K562 (cell line): ENCODE data around the gene EMID1. TPM values are rescaled to one million over a fixed set of nuclear protein-coding genes. Genes with fewer than 3 reads are reported as not detected.
A peak's percentile ranks its signal among the peaks of the same experiment; 100 is the strongest.

Source experiments
- CBFB ChIP-seq: sonication (generic); formaldehyde crosslinking; IDR thresholded peaks from 2 replicates; pipeline ENCODE4 v1.4.0; 2020; ENCODE audit warnings: mild to moderate bottlenecking, missing genetic modification reagents
- CHD2 ChIP-seq: IDR thresholded peaks from 2 replicates; pipeline ENCODE4 v1.6.1; 2011; ENCODE audit warnings: low read depth, low read length
- DACH1 ChIP-seq: fragments of 450-650 bp; IDR thresholded peaks from 2 replicates; pipeline ENCODE4 v1.6.1; 2018; ENCODE audit not compliant: partially characterized antibody
- FOSL1 ChIP-seq: fragments of 200-800 bp; sonication (Bioruptor generic); conservative IDR thresholded peaks from 2 replicates; pipeline ENCODE4 v1.6.1; 2016; ENCODE audit warnings: missing genetic modification characterization, missing compliant biosample characterization
- HLTF ChIP-seq: fragments of 450-650 bp; IDR thresholded peaks from 2 replicates; pipeline ENCODE4 v1.6.1; 2016
- MBD2 ChIP-seq: sonication (generic); IDR thresholded peaks from 2 replicates; pipeline ENCODE4 v1.6.1; 2016; ENCODE audit warnings: low read depth, borderline replicate concordance
- SMARCA5 ChIP-seq: fragments of 450-650 bp; IDR thresholded peaks from 2 replicates; pipeline ENCODE4 v1.6.1; 2016
- SMARCB1 ChIP-seq: IDR thresholded peaks from 2 replicates; pipeline ENCODE4 v1.6.1; 2011; ENCODE audit warnings: improper control_type of control experiment, low read depth; ENCODE audit not compliant: insufficient read length
- SRSF1 ChIP-seq: fragments of 200-400 bp; formaldehyde crosslinking; IDR thresholded peaks from 2 replicates; pipeline ENCODE4 v1.6.1; 2017; ENCODE audit warnings: mild to moderate bottlenecking, low read depth, low read length, moderate library complexity
- TEAD4 ChIP-seq, 2 experiments: sonication (generic) in 1 of 2; formaldehyde crosslinking in 1 of 2; IDR thresholded peaks; 2 replicates each; pipeline versions ENCODE4 v1.6.1 to v1.8.0; 2012 to 2022; ENCODE audit warnings: borderline replicate concordance in 1 of 2, inconsistent platforms in 1 of 2, low read length in 1 of 2, mild to moderate bottlenecking in 1 of 2, missing genetic modification reagents in 1 of 2
- XRCC3 ChIP-seq: fragments of 450-650 bp; IDR thresholded peaks from 2 replicates; pipeline ENCODE4 v1.6.1; 2017; ENCODE audit warnings: mild to moderate bottlenecking, moderate library complexity
- ZNF408 ChIP-seq: fragments of 250-450 bp; sonication (Bioruptor Pico); IDR thresholded peaks from 2 replicates; pipeline ENCODE4 v1.4.0; 2020; ENCODE audit warnings: low read depth, mild to moderate bottlenecking, moderate library complexity
- ZNF586 ChIP-seq: fragments of 450-650 bp; formaldehyde crosslinking; conservative IDR thresholded peaks from 2 replicates; pipeline ENCODE4 v1.4.0; 2020; ENCODE audit warnings: mild to moderate bottlenecking, moderate library complexity
- polyA plus RNA-seq, 8 experiments: library from polyadenylated mRNA; depleted of rRNA in 4 of 8; stranded (reverse) in 5 of 8; unstranded in 3 of 8; fragments of >200 nt; fragmentation: Nextera tagmentation in 2 of 8; fragmentation: Illumina TruSeq in 1 of 8; extraction: Ambion mirVana in 2 of 8; extraction: Trizol in 1 of 8; gene quantifications; 2 replicates each; pipeline versions ENCODE4 v1.2.1 to v1.2.3, GENCODE V29; 2011 to 2014; ENCODE audit warnings: inconsistent platforms in 1 of 8, missing spikeins in 1 of 8
- total RNA-seq, 7 experiments: library from RNA; depleted of rRNA in 6 of 7; stranded (reverse); fragments of >200 nt in 6 of 7; fragmentation: Illumina TruSeq in 2 of 7; extraction: Trizol in 2 of 7; gene quantifications; 2 replicates each; pipeline versions ENCODE4 v1.2.1 to v1.2.3, GENCODE V29; 2011 to 2021; ENCODE audit warnings: low replicate concordance in 1 of 7
- TF ChIP-seq, protein P1 (sequence below): fragments of 450-650 bp; IDR thresholded peaks from 2 replicates; pipeline ENCODE4 v1.7.1; 2018; ENCODE audit warnings: mild to moderate bottlenecking, low read depth; ENCODE audit not compliant: partially characterized antibody
- TF ChIP-seq, protein P2 (sequence below): fragments of 200-800 bp; sonication (Bioruptor generic); IDR thresholded peaks from 2 replicates; pipeline ENCODE4 v1.6.1; 2017; ENCODE audit warnings: missing genetic modification characterization, missing compliant biosample characterization
- TF ChIP-seq, protein P3 (sequence below): fragments of 450-650 bp; conservative IDR thresholded peaks from 2 replicates; pipeline ENCODE4 v1.6.1; 2016; ENCODE audit warnings: missing genetic modification characterization, low read depth, mild to moderate bottlenecking, missing compliant biosample characterization, moderate library complexity
- TF ChIP-seq, protein P4 (sequence below): fragments of 250-450 bp; sonication (Bioruptor Pico); IDR thresholded peaks from 2 replicates; pipeline ENCODE4 v1.5.0; 2022; ENCODE audit warnings: mild to moderate bottlenecking
- TF ChIP-seq, protein P5 (sequence below): IDR thresholded peaks from 2 replicates; pipeline ENCODE4 v1.6.1; 2014; ENCODE audit warnings: antibody characterized with exemption

The EMID1 gene
- total and polyA plus RNA-seq, 9 of the 15 experiments (the other 6 are each of a cell fraction or from before 2014, with no cell fraction given) = 0.15 to 7.2 (median 2.7) TPM

DNA sequence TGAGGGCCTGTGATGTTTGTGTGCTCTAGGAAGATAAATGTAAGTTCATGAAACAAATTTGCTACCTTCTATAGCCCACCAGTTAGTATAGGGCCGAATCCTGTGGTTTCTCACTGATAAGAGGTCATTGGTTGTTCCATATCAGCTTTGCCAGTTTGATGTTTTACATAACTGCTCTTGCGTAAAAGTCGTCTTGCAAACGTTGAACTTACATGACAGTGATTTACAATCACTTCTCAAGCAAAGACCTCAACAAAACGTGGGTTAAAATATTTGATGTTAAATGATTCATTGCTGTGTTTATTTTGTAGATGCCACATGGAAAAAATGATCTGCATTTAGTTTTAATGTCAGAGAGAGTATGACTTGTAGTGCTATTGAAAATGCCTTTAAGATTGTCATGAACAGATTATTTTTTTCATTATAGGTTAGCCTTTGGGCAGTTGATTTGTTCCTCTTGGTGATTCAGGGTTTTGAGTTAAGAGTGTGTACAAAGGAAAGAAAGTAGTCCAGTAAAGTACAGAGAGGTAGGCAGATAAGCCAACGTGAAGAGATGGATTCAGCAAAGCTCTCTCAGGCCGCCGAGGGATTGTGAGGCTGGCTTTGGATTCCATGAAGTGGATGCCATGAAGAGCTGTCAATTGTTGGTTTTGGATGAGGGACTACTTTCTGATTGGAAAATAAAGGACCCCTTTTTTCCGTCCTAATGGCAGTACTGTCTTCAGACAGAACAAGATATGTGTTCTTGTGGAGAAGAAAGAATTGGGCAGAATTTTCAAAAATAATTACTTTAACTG is 65.0 kb downstream of the EMID1 start (continued):
- TF ChIP-seq, protein P1, sequence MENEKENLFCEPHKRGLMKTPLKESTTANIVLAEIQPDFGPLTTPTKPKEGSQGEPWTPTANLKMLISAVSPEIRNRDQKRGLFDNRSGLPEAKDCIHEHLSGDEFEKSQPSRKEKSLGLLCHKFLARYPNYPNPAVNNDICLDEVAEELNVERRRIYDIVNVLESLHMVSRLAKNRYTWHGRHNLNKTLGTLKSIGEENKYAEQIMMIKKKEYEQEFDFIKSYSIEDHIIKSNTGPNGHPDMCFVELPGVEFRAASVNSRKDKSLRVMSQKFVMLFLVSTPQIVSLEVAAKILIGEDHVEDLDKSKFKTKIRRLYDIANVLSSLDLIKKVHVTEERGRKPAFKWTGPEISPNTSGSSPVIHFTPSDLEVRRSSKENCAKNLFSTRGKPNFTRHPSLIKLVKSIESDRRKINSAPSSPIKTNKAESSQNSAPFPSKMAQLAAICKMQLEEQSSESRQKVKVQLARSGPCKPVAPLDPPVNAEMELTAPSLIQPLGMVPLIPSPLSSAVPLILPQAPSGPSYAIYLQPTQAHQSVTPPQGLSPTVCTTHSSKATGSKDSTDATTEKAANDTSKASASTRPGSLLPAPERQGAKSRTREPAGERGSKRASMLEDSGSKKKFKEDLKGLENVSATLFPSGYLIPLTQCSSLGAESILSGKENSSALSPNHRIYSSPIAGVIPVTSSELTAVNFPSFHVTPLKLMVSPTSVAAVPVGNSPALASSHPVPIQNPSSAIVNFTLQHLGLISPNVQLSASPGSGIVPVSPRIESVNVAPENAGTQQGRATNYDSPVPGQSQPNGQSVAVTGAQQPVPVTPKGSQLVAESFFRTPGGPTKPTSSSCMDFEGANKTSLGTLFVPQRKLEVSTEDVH = no peak
- TF ChIP-seq ZNF586 (no peak), MBD2 (no peak), SMARCA5 (no peak), ZNF408 (CRISPR knock-in tag) (no peak), DACH1 (peak; percentile 13), SRSF1 (no peak), FOSL1 (tag) (no peak), CHD2 (no peak), HLTF (no peak), SMARCB1 (no peak), XRCC3 (no peak), TEAD4 (IDR thresholded peaks at IDR 0.05; ENCODE audit: low read length) (peak; percentile 84), TEAD4 (CRISPR knock-in tag; IDR thresholded peaks at IDR 0.05; ENCODE audit: borderline replicate concordance) (no peak), CBFB (CRISPR knock-in tag) (no peak)
- TF ChIP-seq, protein P2, sequence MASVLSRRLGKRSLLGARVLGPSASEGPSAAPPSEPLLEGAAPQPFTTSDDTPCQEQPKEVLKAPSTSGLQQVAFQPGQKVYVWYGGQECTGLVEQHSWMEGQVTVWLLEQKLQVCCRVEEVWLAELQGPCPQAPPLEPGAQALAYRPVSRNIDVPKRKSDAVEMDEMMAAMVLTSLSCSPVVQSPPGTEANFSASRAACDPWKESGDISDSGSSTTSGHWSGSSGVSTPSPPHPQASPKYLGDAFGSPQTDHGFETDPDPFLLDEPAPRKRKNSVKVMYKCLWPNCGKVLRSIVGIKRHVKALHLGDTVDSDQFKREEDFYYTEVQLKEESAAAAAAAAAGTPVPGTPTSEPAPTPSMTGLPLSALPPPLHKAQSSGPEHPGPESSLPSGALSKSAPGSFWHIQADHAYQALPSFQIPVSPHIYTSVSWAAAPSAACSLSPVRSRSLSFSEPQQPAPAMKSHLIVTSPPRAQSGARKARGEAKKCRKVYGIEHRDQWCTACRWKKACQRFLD (CRISPR knock-in tag) = 0 out of 2 replicates have a peak, but pooled peaks have one; percentile 25
- TF ChIP-seq, protein P3, sequence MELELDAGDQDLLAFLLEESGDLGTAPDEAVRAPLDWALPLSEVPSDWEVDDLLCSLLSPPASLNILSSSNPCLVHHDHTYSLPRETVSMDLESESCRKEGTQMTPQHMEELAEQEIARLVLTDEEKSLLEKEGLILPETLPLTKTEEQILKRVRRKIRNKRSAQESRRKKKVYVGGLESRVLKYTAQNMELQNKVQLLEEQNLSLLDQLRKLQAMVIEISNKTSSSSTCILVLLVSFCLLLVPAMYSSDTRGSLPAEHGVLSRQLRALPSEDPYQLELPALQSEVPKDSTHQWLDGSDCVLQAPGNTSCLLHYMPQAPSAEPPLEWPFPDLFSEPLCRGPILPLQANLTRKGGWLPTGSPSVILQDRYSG (tag) = no peak
- TF ChIP-seq, protein P4, sequence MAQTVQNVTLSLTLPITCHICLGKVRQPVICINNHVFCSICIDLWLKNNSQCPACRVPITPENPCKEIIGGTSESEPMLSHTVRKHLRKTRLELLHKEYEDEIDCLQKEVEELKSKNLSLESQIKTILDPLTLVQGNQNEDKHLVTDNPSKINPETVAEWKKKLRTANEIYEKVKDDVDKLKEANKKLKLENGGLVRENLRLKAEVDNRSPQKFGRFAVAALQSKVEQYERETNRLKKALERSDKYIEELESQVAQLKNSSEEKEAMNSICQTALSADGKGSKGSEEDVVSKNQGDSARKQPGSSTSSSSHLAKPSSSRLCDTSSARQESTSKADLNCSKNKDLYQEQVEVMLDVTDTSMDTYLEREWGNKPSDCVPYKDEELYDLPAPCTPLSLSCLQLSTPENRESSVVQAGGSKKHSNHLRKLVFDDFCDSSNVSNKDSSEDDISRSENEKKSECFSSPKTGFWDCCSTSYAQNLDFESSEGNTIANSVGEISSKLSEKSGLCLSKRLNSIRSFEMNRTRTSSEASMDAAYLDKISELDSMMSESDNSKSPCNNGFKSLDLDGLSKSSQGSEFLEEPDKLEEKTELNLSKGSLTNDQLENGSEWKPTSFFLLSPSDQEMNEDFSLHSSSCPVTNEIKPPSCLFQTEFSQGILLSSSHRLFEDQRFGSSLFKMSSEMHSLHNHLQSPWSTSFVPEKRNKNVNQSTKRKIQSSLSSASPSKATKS = no peak
- TF ChIP-seq, protein P5, sequence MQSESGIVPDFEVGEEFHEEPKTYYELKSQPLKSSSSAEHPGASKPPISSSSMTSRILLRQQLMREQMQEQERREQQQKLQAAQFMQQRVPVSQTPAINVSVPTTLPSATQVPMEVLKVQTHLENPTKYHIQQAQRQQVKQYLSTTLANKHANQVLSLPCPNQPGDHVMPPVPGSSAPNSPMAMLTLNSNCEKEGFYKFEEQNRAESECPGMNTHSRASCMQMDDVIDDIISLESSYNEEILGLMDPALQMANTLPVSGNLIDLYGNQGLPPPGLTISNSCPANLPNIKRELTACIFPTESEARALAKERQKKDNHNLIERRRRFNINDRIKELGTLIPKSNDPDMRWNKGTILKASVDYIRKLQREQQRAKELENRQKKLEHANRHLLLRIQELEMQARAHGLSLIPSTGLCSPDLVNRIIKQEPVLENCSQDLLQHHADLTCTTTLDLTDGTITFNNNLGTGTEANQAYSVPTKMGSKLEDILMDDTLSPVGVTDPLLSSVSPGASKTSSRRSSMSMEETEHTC = no peak
